ENCODE data around the gene SEPTIN12. TPM values are rescaled to one million over a fixed set of nuclear protein-coding genes. Genes with fewer than 3 reads are reported as not detected.

SEPTIN12 gene
- total RNA-seq, 6 experiments from 2014 or later, result not detected

DNA sequence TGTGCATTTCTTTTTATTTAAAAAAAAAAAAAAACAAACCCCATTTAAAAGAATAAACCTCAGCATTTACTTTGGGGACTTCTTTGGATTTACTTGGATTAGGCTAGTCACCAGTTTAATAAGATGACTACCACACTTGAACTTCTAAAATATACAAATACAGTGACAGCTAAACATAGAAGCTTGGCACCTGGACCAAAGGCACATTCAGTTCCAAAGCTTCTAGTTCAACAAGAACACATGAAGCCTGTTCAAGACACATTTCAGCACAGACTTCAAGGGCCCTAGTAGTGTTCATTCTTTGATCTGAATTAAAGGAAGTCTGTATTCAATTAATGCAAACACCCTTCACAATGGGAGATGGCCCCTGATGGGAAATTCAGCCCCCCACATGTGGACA is 25.9 kb upstream of the SEPTIN12 start:
- no peak for TF ChIP-seq POLR2A (IDR thresholded peaks at IDR 0.05)
- TF ChIP-seq, protein P1, sequence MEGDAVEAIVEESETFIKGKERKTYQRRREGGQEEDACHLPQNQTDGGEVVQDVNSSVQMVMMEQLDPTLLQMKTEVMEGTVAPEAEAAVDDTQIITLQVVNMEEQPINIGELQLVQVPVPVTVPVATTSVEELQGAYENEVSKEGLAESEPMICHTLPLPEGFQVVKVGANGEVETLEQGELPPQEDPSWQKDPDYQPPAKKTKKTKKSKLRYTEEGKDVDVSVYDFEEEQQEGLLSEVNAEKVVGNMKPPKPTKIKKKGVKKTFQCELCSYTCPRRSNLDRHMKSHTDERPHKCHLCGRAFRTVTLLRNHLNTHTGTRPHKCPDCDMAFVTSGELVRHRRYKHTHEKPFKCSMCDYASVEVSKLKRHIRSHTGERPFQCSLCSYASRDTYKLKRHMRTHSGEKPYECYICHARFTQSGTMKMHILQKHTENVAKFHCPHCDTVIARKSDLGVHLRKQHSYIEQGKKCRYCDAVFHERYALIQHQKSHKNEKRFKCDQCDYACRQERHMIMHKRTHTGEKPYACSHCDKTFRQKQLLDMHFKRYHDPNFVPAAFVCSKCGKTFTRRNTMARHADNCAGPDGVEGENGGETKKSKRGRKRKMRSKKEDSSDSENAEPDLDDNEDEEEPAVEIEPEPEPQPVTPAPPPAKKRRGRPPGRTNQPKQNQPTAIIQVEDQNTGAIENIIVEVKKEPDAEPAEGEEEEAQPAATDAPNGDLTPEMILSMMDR (IDR thresholded peaks at IDR 0.05), result no peak
- Histone ChIP-seq H3K9me3 (no peaks in the 10 kb centered on the region), H3K36me3 (peaks cover 0 to 60% (median 21%) of the 10 kb centered on the region in 4 donors), H3K4me3 (no peak overlapping the region), H3K27me3 (no peaks in the 10 kb centered on the region), H3K4me1 (peaks cover 0 to 10% (median 0%) of the 10 kb centered on the region in 4 donors), H3K27ac (no peak overlapping the region)
- DNase-seq (no peak), ATAC-seq (no peak)
- intact Hi-C loops (cut with DNase I), result no loop called here

DNA sequence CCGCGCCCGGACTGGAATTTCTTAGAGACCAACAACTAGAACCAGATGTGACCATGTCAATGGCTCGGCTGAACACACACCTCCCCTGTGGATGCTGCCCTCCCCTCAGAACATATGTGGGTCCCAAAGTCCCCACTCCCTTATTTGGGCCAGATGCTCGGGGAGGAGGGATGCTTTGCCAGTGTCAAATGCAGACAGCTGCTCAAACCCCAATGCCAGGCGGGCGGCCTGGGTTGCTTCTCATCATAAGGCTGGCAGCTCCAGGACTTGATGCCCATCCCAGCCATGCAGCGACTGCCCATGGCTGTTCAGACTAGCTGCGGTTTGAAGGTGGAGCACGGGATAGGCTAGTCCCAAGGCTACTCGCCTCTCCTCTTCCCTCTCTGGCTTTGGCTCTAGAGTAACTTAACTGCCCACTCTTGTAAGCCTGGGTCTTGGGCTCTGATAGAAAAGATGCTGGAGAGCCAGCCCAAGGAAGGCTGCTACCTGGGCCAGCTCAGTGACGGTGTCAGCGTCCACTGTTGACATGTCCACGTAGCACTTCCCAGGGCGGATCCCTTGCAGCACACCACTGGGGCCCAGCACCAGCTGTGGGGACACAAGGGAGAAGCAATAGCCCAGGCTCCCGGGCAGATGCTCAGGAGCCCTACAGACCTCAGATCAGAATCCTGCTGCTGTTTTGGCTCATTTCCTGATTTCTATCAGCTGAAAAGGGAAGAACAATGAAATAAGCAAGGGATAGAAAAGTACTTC is 25.3 kb upstream of the SEPTIN12 start:
- DNase-seq (no peak), ATAC-seq (no peak)
- H3K4me3 ChIP-seq, result no peak overlapping the region
- TF ChIP-seq POLR2A (IDR thresholded peaks at IDR 0.05), result no peak
- TF ChIP-seq, protein P1 (IDR thresholded peaks at IDR 0.05), result no peak
- peaks cover 0 to 66% (median 21%) of the 10 kb centered on the region in 4 donors for H3K36me3 ChIP-seq
- no peaks in the 10 kb centered on the region for H3K27me3 ChIP-seq
- no peaks in the 10 kb centered on the region for H3K9me3 ChIP-seq
- no peak overlapping the region for H3K27ac ChIP-seq
- H3K4me1 ChIP-seq, result peaks cover 0 to 10% (median 0%) of the 10 kb centered on the region in 4 donors
- intact Hi-C loops (cut with DNase I), result no loop called here
- 96% methylated on average over 4 of the region's 16 CpGs for WGBS (ENCODE audit: insufficient coverage, low coverage, low lambda C conversion rate, missing lambda C conversion rate)

DNA sequence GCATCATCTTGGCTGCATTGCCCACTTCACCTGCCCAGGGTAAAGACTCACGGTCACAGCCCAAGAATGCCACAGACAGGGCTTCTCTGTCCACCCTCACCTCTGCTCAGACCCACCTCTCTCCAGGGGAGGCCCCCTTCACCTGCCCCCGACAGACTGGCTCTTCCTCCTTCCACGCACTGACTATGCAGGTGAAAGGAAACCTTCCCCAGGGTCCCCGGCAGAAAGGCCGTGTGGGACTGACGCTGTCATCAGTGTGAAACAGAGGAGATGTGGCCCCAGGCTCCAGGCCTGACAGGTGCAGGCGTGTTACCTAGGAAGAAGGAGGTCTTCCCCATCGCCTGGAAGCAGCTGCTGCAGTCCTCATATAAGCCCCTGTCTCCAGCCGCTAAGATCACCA is 23.6 kb upstream of the SEPTIN12 start:
- ATAC-seq, result peak in 1 of 4 donors; percentile 24
- Histone ChIP-seq H3K27ac (no peak overlapping the region), H3K4me1 (peaks cover 0 to 7% (median 0%) of the 10 kb centered on the region in 4 donors), H3K4me3 (no peak overlapping the region), H3K36me3 (peaks cover 0 to 74% (median 26%) of the 10 kb centered on the region in 4 donors), H3K9me3 (no peaks in the 10 kb centered on the region), H3K27me3 (no peaks in the 10 kb centered on the region)
- TF ChIP-seq POLR2A (IDR thresholded peaks at IDR 0.05), result no peak
- TF ChIP-seq, protein P1 (IDR thresholded peaks at IDR 0.05), result no peak
- WGBS (ENCODE audit: insufficient coverage, low coverage, low lambda C conversion rate, missing lambda C conversion rate), result no CpG with 5 or more reads among the region's 9 CpGs
- intact Hi-C loops (cut with DNase I), result no loop called here
- DNase-seq, result no peak

DNA sequence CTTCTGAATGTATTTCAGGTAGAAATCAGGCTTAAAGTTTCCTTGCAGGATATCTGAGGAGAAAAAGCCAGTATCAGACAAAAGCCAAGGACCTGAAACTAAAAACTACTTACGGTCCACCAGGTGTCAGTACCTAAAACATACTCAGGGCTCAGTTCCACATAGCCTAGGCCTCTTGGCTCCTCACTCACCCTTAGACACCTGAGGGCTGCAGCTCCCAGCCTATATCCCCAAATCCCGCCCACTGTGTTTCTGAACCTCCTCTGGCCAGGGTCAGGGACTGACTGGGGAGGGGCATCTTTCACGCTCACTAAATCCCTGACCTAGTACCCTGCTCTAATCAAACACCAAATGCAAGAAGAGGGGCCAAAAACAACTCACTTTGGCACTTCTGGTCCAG is 23.1 kb upstream of the SEPTIN12 start:
- no peak overlapping the region for H3K27ac ChIP-seq
- peaks cover 0 to 7% (median 0%) of the 10 kb centered on the region in 4 donors for H3K4me1 ChIP-seq
- H3K36me3 ChIP-seq, result peaks cover 0 to 74% (median 24%) of the 10 kb centered on the region in 4 donors
- TF ChIP-seq, protein P1 (IDR thresholded peaks at IDR 0.05), result no peak
- TF ChIP-seq POLR2A (IDR thresholded peaks at IDR 0.05), result no peak
- no peaks in the 10 kb centered on the region for H3K27me3 ChIP-seq
- DNase-seq, result no peak
- H3K4me3 ChIP-seq, result no peak overlapping the region
- WGBS (ENCODE audit: insufficient coverage, low coverage, low lambda C conversion rate, missing lambda C conversion rate), result 95% methylated on average over 3 of the region's 3 CpGs
- intact Hi-C loops (cut with DNase I), result no loop called here
- H3K9me3 ChIP-seq, result no peaks in the 10 kb centered on the region
- peak in 1 of 4 donors; percentile 38 for ATAC-seq
